ENCODE data around the gene ENPP5. TPM values are rescaled to one million over a fixed set of nuclear protein-coding genes. Genes with fewer than 3 reads are reported as not detected.

ENPP5 gene, protein sequence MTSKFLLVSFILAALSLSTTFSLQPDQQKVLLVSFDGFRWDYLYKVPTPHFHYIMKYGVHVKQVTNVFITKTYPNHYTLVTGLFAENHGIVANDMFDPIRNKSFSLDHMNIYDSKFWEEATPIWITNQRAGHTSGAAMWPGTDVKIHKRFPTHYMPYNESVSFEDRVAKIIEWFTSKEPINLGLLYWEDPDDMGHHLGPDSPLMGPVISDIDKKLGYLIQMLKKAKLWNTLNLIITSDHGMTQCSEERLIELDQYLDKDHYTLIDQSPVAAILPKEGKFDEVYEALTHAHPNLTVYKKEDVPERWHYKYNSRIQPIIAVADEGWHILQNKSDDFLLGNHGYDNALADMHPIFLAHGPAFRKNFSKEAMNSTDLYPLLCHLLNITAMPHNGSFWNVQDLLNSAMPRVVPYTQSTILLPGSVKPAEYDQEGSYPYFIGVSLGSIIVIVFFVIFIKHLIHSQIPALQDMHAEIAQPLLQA
- 0.19 and 5.6 TPM in 2 replicates for total RNA-seq

DNA sequence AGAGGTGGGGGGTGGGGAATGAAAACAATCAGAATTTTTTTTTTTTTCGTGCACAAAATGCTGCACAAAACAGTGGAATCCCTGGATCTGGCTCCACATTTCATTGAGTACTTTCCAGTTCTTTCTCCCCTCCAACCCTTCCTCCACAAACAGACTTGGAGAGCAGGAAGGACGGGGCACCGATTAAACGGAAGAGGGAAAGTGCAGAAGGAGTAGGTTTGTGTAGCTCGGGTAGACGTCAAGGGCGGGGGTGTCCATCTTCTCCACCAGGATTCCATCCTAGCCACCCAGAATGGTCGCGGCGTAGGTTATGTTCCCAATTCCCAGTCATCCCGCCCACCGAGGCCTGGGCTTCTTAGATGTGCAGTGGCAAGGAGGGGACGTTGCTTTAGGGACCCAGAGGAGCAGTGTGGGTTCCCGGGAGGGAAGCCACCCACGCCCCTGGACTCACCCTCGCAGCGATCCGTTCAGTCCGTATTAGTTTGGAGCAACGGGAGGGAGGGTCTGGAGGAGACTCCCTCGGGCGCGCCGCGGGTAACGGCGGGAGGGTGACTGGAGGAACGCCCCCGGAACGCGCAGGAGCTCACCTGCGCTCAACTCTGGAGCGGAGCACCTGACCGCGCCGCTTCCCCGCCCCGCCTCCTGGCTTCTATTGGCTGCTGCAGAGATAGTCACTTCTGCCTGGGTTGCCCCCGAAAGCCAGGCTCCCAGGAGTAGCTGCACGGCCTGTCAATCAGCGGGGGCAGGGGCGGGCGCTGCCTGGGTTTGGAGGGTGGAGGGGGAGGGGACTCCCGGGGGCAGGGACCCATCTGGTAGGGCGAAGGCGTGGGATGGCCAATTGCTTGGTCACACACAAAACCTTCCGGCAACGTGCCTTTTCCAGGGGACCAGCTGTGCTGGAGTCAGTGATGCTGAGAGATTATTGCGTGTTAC, at the start of gene ENPP5:
TSS of gene ENPP5 (minus strand) at position 624 of the 933 bp plus-strand sequence. CDS start 2,718 bp downstream, outside the sequence.

DNA sequence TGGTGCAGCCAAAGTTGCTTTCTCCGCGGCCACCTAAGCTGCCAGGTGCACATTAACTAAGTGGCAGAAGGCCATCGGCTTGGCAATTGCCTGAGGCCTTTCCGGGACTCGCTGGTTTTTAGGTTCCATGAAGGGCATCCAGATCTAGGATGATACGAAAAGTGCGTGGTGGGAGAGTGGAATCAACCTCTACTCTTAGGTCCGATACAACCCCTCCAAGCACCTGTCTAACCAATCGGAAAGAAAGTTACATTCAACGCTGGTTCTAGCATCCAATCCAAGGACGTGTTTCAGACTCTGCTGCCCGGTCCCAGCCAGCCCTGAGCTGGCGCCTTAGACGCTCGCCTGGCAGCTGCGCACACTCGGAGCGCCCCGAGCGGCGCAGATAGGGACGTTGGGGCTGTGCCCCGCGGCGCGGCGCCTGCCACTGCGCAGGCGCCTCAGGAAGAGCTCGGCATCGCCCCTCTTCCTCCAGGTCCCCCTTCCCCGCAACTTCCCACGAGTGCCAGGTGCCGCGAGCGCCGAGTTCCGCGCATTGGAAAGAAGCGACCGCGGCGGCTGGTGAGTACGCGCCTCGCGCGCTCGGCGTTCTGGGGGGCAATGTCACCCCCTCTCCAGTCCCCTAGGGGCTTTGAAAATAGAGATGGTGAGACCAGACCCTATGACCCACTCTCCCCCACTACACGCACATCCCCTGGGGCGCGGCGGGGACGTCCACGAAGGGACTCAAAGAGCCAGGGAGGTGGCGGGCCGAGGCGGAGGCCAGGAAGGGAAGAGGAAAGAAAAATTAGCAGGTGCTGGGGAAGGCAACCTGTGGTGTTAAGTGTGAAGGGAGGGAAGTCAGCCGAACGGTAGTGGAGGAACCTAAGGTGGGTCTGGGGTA, 40.9 kb downstream of the ENPP5 start, which contains the start of gene ENPP4:
TSS of gene ENPP4 (plus strand) at position 361 of the 883 bp plus-strand sequence. CDS start 9,595 bp downstream, outside the sequence.

Other genes starting within 250 kb of the ENPP5 start
- under 0.01 TPM in 1 of 2 replicates, not detected in the other for gene CLIC5, start 155.1 kb downstream of the ENPP5 start, total RNA-seq
- gene ENPP4, start 41.0 kb downstream of the ENPP5 start, total RNA-seq, result 0.77 and 8.5 TPM in 2 replicates

Measured in regular cardiac myocyte (primary cell).